OCI-M2 (cell line): ENCODE results near the gene AMMECR1L.
"Not testable (repeated sequence)": the region's sequence is repeated elsewhere in the genome, so short reads cannot be mapped to it uniquely, and the experiment has no call there.

Source experiments
- DNase-seq: peaks from one replicate; lab custom pipeline; 2025; ENCODE audit not compliant: unreplicated experiment; lab: John Stamatoyannopoulos, UW

AMMECR1L gene

GRCh38 chr2:127887082-127887775 is 1.5 kb upstream of the AMMECR1L start:
- no peak for DNase-seq

GRCh38 chr2:127886593-127886935 is 808 bp upstream of the AMMECR1L start:
- not testable (repeated sequence) for DNase-seq

- not testable (repeated sequence) for DNase-seq
Measured at GRCh38 chr2:127884861-127885740, 655 bp downstream of the AMMECR1L start.

GRCh38 chr2:127884436-127884835 is 1.3 kb downstream of the AMMECR1L start:
- DNase-seq, result no peak

GRCh38 chr2:127879899-127880298 is 5.9 kb downstream of the AMMECR1L start:
- no peak for DNase-seq

- no peak for DNase-seq
Measured at GRCh38 chr2:127877626-127878025, 8.1 kb downstream of the AMMECR1L start.

GRCh38 chr2:127877136-127877535 is 8.6 kb downstream of the AMMECR1L start:
- DNase-seq, result no peak

GRCh38 chr2:127874378-127875269 is 11.1 kb downstream of the AMMECR1L start:
- DNase-seq, result no peak

- no peak for DNase-seq
Measured at GRCh38 chr2:127873707-127874303, 12.0 kb downstream of the AMMECR1L start.

- no peak for DNase-seq
Measured at GRCh38 chr2:127872354-127872753, 13.4 kb downstream of the AMMECR1L start.

GRCh38 chr2:127865926-127866325 is 19.8 kb downstream of the AMMECR1L start:
- no peak for DNase-seq

- no peak for DNase-seq
Measured at GRCh38 chr2:127864877-127865276, 20.9 kb downstream of the AMMECR1L start.

GRCh38 chr2:127862228-127862627 is 23.5 kb downstream of the AMMECR1L start:
- no peak for DNase-seq

- DNase-seq, result no peak
Measured at GRCh38 chr2:127860130-127860529, 25.6 kb downstream of the AMMECR1L start.

- DNase-seq, result no peak
Measured at GRCh38 chr2:127859712-127860085, 26.1 kb downstream of the AMMECR1L start.

GRCh38 chr2:127857265-127857808 is 28.4 kb downstream of the AMMECR1L start:
- no peak for DNase-seq

- no peak for DNase-seq
Measured at GRCh38 chr2:127853671-127854070, 32.1 kb downstream of the AMMECR1L start.

- DNase-seq, result no peak
Measured at GRCh38 chr2:127852388-127852787, 33.4 kb downstream of the AMMECR1L start.

GRCh38 chr2:127847931-127848330 is 37.8 kb downstream of the AMMECR1L start:
- DNase-seq, result no peak

GRCh38 chr2:127844973-127845372 is 40.8 kb downstream of the AMMECR1L start:
- DNase-seq, result no peak

- DNase-seq, result no peak
Measured at GRCh38 chr2:127843677-127844076, 42.1 kb downstream of the AMMECR1L start.
